ENCODE data around the gene ZNF280B.
"Not testable (repeated sequence)": the region's sequence is repeated elsewhere in the genome, so short reads cannot be mapped to it uniquely, and the experiment has no call there.

ZNF280B gene

GRCh38 chr22:22454997-22455396 is 53.5 kb downstream of the ZNF280B start:
- no peak for DNase-seq (ENCODE audit: low read depth)
- TF ChIP-seq, protein P1, sequence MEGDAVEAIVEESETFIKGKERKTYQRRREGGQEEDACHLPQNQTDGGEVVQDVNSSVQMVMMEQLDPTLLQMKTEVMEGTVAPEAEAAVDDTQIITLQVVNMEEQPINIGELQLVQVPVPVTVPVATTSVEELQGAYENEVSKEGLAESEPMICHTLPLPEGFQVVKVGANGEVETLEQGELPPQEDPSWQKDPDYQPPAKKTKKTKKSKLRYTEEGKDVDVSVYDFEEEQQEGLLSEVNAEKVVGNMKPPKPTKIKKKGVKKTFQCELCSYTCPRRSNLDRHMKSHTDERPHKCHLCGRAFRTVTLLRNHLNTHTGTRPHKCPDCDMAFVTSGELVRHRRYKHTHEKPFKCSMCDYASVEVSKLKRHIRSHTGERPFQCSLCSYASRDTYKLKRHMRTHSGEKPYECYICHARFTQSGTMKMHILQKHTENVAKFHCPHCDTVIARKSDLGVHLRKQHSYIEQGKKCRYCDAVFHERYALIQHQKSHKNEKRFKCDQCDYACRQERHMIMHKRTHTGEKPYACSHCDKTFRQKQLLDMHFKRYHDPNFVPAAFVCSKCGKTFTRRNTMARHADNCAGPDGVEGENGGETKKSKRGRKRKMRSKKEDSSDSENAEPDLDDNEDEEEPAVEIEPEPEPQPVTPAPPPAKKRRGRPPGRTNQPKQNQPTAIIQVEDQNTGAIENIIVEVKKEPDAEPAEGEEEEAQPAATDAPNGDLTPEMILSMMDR (conservative IDR thresholded peaks at IDR 0.05; ENCODE audit: low read depth, low read length), result no peak

DNA sequence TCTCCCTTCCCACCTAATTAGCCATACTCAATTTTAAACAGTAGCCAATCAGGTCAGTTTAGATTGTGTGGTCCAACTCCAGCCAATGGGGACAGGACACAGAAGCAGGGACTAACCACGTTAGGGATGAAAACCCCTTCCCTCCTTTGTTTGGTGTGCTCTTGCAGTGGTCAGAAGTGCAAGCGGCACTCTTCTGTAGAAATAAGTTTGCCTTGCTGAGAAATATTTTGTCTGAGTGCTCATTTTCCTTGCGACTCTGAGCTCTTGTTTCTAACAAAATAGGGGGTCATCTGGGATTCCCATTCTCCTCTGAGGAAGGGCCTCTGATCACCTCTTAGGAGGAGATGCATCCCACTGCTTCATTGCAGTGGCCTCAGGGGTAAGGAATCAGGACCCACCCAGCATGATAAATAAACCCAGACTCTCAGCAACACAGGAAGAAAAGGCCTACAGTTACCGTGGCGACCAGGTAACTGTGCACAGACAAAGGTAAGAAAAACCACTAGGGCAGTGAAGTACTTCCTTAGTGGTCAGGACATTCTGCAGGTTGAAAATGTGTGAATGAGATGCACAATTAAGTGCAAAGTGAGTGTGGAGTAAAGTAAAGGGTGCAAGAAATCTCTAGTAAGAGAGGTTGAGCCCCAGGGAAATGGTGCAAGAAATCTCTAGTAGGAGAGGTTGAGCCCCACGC is 55.4 kb downstream of the ZNF280B start:
- TF ChIP-seq, protein P1 (conservative IDR thresholded peaks at IDR 0.05; ENCODE audit: low read depth, low read length), result no peak
- H3K4me3 ChIP-seq (ENCODE audit: low read length), result no peak overlapping the region
- no peak for DNase-seq (ENCODE audit: low read depth)

More at GRCh38 chr22:22454997-22455396, 53.5 kb downstream of the ZNF280B start:
- H3K4me3 ChIP-seq (ENCODE audit: low read length), result no peak overlapping the region

DNA sequence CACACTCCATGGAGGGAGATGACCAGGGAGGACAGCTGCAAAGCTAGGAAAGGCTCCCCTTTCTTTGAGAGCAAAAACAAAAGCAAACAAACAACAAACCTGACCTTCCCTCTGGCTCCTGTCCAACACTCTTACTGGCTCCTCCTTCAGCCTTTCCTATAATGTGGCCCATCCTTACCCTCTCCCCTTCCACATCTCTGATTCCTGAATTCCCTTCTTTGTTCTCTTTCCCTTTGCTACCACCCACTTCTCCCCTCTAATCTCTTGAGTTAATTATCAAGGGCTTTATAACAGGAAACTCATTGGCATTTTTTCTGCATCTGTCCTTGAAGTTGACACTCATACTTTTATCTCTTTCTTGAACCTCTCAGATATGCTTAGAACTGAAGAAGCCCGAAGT is 56.3 kb downstream of the ZNF280B start:
- no peak for DNase-seq (ENCODE audit: low read depth)
- H3K4me3 ChIP-seq (ENCODE audit: low read length), result no peak overlapping the region
- TF ChIP-seq, protein P1 (conservative IDR thresholded peaks at IDR 0.05; ENCODE audit: low read depth, low read length), result no peak

- no peak for DNase-seq (ENCODE audit: low read depth)
- TF ChIP-seq, protein P1 (conservative IDR thresholded peaks at IDR 0.05; ENCODE audit: low read depth, low read length), result no peak
Observed at GRCh38 chr22:22450343-22450839, 58.2 kb downstream of the ZNF280B start.

GRCh38 chr22:22449819-22450218 is 58.7 kb downstream of the ZNF280B start:
- TF ChIP-seq, protein P1 (conservative IDR thresholded peaks at IDR 0.05; ENCODE audit: low read depth, low read length), result no peak
- DNase-seq (ENCODE audit: low read depth), result no peak
- no peak overlapping the region for H3K4me3 ChIP-seq (ENCODE audit: low read length)

More at GRCh38 chr22:22450343-22450839, 58.2 kb downstream of the ZNF280B start:
- no peak overlapping the region for H3K4me3 ChIP-seq (ENCODE audit: low read length)

DNA sequence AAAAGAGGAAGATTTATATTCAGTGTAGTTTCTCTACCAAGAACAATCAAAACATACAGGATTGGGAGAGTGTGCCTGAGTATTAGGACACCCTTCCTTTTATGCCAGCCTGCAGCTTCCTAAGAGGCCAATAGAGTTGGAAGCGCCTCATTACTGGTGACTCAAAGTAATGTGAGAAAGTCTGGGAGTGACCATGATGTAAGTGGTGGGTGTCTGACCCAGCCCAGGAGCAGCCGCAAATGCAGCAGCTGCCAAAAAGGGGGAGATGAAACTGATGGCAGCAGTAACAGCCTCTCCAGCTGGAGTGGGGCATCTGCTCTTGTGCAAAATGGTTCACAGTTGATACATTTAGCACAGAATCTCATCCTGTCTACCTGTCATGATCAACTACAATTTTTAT is 62.0 kb downstream of the ZNF280B start:
- H3K4me3 ChIP-seq (ENCODE audit: low read length), result no peak overlapping the region
- no peak for DNase-seq (ENCODE audit: low read depth)
- TF ChIP-seq, protein P1 (conservative IDR thresholded peaks at IDR 0.05; ENCODE audit: low read depth, low read length), result no peak

DNA sequence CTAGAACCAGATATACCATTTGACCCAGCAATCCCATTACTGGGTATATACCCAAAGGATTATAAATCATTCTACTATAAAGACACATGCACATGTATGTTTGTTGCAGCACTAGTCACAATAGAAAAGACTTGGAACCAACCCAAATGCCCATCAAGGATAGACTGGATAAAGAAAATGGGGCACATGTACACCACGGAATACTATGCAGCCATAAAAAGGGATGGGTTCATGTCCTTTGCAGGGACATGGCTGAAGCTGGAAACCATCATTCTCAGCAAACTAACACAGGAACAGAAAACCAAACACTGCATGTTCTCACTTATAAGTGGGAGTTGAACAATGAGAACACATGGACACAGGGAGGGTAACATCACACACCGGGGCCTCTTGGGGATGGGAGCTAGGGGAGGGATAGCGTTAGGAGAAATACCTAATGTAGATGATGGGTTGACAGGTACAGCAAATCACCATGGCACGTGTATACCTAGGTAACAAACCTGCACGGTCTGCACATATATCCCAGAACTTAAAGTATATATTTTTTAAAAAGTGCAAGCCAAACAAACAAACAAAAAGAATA is 64.4 kb downstream of the ZNF280B start:
- H3K4me3 ChIP-seq (ENCODE audit: low read length); DNase-seq (ENCODE audit: low read depth): not testable (repeated sequence)
